Astrocyte of the hippocampus (primary cell): ENCODE measurements around the gene PMEL.
"Not testable (repeated sequence)": the region's sequence is repeated elsewhere in the genome, so short reads cannot be mapped to it uniquely, and the experiment has no call there.

Source experiments
- DNase-seq: peaks from one replicate; pipeline ENCODE4 v3.0.0; 2011; ENCODE audit warnings: low read depth, low spot score

The PMEL gene

DNA sequence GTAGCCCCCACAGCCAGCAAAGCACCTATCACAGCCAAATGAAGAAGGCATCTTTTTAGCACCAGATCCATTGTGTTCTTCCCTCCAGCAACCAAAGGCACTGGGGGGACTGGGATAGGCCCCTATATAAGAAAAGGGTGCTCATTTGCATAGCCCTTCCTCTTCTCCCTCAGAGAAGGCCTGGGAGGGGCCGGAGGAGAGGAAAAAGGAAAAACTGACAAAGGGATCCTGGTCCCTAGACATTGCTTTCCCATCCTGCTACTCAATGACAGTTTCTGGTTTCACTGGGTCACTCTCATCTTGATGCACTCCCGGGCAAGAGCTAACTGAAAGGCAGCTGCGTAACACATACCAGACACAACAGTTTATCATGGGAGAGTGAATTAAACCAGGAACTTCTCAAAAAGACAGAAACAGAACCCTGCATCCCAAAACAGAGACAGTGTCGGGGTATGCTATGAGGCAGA lies at the start of gene PMEL:
Gene PMEL (minus strand): TSS at position 102 of the 467 bp plus-strand sequence. CDS start 31 bp downstream, at position 71.
- no peak for DNase-seq

DNA sequence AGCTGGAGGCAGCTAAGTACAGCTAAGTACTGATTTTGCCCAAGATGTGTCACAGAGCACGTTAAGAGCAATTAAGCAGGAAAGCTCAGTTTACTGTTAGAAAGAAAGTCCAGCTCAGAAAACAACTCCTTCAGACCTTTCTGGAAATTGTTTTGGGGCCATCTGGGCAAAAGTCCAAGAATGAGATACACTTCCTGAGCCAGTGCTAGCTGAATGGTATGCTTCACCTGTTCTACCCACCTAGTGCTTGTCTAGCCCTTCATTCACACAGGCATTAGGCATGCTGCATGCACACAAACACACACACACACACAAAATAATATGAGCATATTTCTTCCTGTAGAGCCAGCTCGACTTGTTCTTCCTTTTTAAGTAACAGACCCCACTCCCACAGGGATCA lies 48.4 kb upstream of the PMEL start:
- peak; percentile 20 for DNase-seq

DNA sequence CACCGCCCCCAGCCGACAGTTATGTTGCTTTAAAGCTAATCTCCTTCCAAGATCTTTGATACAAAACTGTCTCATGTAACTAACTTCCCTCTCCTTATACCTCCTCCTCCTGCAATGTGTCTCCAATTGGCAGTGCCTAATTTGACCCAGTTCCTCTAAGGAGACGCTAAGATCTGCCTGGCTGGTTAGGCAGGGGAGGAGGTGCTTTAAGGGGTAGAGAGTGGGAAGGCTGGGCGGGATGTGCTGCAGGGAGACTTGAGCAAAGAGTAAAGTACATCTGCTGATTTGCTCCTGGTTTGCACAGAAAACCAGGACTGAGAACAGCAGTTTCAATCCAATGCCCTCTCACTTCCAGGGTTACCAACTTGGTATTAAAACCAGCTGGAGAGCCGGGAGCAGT lies 47.6 kb upstream of the PMEL start:
- no peak for DNase-seq

DNA sequence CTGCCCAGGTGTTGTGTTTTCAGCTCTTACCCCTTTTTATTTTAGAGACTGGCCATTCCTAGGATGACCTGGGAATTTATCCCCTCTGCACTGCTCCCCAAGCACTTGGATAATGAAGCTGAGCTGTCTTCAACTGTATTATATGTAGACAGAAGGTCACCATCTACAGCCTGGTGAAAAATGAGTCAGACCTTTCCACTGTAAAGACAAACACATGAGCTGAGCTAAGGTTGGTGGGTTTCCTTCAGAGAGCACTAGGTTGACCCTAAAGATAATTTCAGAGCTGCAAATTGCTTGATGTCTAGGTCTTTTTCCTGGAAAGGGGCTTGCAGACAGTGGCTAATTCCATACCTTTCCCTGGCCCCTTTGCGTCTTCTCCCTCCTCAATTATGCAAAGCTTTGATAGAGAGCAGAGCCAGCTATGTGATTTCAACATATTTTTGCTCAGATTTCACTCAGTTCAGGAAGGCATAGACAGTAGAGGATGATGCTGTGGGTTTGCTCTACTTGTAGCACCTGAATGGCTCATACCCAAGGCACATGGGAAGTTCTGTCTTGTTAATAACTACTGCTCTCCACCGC lies 45.8 kb upstream of the PMEL start:
- DNase-seq = no peak

DNA sequence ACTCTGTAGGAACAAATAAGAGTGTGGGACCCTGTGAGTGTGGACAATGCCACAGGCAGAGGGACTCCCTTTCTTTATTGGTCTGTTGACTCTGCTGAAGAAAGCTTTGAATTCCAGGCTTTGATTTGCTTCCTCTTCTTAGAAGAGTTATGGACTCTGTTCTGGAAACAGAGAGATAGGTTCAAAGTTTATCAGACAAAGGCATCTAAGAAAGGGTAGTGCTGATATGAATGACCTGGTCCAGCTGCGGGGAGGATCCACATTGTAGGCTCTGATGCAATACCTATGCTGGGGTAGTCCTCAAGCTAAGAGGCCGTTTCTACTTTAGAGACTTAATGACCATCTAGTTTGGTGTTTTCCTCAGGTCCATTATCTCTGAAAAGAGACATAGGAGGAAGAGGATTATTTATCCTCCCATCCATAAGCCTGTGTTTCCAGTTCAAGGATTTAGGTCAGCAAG lies 44.3 kb upstream of the PMEL start:
- DNase-seq = no peak

DNA sequence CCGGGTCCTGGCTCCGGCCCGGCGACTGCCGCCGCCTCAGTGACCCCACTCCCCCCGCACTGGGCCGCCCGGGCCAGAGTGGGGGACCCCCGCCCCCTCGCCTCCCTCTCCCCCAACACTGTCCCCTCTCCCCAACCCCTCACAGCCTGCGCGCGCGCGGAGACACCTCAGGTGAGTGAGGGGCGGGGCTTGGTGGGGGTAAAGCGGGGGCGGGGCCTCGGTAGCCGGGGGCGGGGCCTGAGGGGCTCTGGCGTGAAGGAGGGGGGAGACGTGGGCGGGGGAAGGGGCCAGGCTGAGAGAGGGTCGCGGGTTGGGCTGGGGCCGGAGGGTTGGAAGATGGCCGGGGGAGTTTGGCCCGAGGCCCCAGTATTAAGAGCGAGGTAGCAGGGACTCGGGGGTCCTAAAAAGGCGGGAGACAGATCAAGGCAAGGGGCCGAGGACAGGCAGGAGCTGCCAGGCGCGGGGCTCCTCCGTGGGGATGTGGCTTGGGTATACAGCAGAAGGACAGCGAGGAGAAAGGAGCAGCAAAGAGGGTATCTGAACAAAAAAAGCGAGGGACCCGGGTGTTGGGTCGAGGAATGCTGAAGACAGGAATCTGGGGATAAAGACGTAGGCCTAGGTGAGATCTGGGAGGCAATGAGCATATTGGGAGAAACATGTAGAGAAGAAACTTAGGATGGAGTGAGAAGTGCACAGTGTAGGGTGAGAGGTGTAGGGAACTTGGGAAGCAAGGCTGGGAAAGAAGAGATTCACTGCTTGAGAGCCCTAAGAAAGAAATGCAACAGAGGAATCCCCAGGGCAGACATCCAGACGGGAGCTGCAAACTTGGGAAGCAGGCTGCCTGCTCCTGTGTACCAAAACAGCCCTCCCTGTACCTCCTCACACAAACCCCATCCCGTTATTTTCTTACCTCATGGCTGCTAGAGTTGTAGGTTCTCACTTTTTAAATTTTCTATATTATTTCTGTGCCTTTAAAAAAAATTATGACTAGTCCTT lies 42.0 kb upstream of the PMEL start:
- peak; percentile 51 for DNase-seq

DNA sequence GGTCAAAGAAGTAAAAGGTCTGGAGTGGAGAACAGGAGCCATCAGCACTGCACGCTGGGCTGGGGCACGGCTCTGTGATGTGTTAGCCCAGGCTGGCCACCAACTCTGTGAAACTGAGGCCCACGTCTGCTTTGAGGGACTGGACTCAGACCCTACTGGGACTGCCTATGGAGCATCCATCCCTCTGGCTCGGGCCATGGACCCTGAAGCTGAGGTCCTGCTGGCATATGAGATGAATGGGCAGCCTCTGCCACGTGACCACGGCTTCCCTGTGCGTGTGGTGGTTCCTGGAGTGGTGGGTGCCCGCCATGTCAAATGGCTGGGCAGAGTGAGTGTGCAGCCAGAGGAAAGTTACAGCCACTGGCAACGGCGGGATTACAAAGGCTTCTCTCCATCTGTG lies 38.4 kb upstream of the PMEL start:
- no peak for DNase-seq

DNA sequence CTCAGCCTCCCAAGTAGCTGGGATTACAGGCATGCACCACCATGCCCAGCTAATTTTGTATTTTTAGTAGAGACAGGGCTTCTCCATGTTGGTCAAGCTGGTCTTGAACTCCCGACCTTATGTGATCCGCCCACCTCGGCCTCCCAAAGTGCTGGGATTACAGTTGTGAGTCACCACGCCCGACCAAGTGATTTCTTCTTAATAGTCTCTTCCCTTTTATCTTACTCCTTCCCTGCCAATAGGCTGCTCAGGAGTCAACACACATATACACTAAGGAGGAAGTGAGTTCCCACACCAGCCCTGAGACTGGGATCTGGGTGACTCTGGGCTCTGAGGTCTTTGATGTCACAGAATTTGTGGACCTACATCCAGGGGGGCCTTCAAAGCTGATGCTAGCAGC lies 37.5 kb upstream of the PMEL start:
- DNase-seq = not testable (repeated sequence)

DNA sequence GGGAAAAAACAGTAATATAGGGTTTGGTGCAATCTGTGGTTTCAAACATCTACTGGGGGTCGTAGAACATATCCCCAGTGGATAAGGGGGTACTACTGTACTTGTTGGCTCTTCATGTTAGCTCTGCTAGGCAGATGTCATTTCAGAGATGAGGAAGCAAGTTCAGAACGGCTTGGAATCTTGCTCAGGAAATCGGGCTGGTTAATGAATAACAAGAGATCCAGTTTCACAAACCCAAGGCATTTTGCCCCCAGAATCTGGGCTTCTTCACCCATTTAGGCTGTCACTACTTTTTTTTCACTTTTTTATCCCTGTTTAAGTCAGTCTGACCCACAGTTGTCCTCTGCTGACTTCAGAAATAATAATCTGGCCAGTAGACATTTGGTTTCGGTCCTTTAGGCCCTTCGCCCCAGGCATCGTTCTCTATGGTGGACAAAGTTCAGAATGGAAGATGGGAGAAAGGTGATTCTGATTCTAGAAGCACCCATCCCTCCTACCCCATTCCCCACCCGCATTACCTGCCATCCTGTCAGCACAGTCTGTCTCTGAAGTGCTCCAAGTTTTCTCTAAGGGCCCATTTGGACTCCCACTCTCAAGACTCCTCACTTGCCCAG lies 35.8 kb upstream of the PMEL start:
- no peak for DNase-seq

DNA sequence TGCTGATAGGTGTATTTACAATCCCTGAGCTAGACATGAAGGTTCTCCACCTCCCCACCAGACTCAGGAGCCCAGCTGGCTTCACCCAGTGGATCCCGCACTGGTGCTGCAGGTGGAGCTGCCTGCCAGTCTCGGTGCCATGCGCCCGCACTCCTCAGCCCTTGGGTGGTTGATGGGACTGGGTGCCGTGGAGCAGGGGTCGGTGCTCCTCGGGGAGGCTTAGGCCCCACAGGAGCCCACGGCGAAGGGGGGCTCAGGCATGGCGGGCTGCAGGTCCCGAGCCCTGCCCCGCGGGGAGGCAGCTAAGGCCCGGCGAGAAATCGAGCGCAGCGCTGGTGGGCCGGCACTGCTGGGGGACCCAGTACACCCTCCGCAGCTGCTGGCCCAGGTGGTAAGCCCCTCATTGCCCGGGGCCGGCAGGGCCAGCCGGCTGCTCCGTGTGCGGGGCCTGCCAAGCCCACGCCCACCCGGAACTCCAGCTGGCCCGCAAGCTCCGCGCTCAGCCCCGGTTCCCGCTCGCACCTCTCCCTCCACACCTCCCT lies 34.2 kb upstream of the PMEL start:
- not testable (repeated sequence) for DNase-seq

DNA sequence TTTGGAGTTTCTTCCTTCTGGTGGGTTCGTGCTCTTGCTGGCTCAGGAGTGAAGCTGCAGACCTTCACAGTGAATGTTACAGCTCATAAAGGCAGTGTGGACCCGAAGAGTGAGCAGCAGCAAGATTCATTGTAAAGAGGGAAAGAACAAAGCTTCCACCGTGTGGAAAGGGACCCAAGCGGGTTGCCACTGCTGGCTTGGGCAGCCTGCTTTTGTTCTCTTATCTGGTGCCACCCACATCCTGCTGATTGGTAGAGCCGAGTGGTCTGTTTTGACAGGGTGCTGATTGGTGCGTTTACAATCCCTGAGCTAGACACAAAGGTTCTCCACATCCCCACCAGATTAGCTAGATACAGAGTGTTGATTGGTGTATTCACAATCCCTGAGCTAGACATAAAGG lies 33.7 kb upstream of the PMEL start:
- DNase-seq = not testable (repeated sequence)

DNA sequence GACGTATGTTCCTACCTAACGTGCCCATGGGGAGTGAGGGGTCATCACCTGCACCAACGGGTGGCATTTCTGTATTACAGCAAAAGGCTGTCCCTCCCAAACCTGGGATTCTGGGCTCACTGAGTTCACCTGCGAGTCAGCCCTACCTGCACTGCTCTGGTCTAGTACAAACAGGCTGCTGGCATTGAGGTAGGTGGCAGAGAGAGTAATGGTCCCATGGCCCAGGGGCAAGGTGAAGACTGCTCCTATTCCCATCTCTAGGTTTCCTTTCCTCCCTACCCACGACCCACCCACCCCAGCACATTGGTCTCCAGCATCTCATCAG lies 31.7 kb upstream of the PMEL start:
- no peak for DNase-seq

DNA sequence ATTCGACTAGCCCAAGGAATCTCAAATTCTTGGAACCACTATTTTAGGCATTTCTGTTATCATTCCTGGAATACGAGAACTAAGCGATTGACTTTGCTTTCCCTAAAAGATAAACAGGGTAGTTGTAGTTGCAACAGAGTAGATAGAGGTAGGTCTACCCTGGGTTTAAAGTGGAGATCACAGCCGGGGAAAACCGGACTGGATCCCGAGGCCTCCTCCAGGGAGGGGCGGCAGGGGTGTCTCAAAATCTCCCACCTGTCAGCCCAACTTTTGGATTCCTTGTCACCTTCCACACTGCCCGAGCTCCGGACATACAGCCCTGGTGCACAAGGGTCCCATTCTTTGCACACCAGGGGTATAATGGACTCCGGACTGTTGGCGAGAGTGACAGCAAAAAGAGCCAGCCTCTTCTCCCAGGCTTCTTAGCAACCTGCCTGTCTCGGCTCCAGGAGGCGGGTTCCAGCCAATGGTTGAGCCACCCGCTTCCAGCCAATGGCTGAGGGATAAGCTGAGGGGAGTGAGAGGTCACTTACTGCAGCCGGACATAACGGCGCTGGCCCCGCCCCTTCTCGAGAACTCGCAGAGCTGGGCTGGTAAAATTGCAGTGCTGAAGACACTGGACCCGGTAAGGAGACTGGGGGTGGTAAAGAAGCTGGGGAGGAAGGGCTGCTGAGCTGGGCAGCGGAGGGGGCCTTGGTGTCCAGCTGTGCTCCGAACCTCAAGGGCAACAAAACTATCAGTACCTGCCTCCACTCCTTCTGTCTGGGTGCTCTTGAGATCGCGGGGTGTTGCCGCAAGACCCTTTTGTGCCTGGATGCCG lies 31.1 kb upstream of the PMEL start, which contains the start of gene SUOX:
Gene SUOX (plus strand): TSS at position 562 of the 820 bp plus-strand sequence. CDS start 4,946 bp downstream, outside the sequence.
- peak; percentile 98 for DNase-seq

DNA sequence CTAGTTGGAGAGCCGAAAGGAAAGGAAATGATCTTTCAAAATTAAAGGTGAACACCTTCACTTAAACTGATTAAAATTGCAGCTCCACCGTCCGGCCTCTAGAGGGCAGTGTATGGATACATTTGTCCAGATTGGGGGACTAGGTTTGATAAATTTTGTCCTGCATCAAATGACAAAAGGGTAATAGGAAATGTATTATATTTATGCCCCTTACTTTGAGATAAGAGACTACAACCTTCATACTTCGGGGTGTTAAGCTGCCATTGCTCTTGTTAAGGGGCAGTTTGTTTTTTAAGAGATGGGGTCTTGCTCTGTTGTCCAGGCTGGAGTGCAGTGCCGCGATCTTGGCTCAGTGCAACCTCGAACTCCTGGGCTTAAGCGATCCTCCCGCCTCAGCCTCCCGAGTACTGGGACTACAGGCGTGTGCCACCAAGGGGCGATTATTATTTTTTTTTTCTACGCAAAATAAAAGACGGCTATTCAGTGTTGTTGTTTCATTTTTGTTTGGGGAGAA lies 30.4 kb upstream of the PMEL start:
- DNase-seq = peak; percentile 81

DNA sequence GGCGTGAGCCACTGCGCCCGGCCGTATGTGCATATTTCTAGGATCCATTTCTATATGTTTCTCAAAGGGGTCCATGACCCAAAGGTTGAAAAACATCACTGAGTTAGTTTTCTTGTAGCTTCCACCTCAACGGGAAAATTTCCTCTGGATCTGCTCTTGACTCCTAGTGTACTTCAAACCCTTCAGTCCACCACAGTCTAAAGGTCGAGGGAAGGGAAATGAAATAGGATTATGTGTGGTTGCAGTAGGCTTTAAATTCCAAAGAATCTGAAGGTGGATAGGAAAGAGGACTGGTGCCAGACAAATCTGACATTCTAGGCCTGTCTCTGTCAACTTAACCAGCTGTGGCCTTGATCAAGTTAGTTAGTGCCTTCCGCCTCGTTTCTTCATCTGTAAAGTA lies 29.5 kb upstream of the PMEL start:
- DNase-seq = no peak

DNA sequence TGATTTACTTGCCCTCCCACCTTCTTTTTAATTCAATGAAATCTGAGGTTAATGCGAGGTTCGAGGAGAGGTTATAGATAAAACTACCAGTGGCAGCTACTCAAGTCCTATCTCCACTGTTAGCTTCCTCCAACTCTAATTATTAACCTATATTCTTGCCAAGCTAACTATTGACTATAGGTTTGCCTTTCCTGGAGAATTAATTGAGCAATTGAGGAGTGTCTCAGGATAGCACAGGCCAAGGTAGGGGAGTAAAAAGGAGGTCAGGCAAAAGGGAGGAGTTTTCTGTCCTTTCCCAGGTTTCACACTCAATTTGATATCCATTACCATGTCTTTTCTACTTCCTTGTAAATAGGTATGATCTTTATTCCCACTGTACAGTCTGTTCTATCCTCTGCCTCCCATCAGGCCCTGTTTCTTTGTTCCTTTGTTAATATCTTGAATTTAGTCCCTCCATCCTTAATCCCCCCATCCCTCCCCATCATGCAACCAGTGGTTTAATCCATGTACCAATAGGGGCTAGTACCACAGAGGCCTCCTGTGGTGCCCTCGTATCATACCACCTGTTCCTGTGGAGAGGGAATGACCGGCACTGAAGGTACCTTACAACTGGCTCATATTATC lies 27.5 kb upstream of the PMEL start:
- DNase-seq = no peak

DNA sequence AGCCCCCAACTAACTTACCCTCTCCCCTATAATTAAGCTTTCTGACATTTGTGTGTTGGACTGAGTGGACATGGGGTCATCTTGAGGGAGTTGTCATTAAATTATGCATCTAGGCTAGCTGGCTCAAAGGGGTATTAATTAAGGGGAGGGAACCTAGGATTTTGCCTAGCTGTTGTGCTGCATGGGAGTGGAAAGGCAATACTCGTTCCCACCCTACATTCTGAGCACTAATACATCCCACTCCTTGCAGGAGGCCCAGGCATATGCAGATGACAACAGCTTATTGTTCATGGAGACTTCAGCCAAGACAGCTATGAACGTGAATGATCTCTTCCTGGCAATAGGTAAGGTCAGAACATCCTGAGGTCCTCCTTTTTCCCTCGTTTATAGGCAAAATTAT lies 25.3 kb upstream of the PMEL start:
- no peak for DNase-seq

DNA sequence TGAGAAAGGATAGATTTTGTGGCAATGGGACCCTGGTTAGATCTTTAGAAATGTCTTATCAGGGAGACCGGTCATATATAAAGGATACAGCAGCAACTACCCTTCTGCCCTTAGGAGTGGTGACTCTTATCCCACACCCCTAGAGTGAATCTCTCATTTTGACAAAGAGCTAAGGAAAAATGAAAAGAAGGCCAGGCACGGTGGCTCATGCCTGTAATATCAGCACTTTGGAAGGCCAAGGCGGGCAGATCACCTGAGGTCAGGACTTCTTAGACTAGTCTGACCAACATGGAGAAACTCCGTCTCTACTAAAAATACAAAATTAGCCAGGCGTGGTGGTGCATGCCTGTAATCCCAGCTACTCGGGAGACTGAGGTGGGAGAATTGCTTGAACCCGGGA lies 20.1 kb upstream of the PMEL start:
- DNase-seq = not testable (repeated sequence)

DNA sequence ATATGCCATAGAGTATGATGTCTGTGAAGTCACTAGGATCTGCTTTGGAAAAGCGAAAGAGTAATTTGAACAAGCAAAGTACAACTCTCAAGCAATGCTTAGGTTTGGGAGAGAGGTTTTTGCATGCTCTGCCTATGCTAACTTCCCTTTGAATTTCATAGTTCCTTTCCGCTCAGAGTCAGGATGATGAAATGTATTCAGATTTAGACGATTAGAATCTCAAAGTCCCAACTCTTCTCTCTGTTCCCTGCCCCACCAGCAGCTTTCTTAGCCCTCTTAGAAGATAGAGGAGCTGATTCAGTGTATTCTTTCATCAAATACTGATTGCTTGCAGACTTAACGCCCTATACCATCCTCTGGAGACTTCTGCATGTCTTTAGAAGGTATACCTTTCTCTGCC lies 19.5 kb upstream of the PMEL start:
- no peak for DNase-seq

DNA sequence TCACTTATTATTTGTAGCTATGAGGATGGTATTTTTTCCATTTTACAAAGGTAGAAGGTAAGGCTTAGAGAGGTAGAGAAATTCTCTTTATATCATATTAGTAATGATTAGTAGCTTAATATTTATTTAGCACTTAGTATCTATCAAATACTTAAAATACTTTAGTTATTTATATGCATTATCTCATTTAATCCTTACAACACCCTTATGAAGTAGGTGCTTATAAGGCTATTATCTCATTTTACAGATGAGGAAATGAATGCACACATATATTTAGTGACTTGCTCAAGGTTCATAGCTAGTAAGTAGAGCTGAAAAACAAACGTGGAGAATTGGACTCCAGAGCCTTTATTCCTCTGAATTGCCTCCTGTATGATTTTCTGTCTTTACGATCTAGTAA lies 19.0 kb upstream of the PMEL start:
- no peak for DNase-seq
